ENCODE data around the gene AMIGO2.
"Not testable (repeated sequence)": the region's sequence is repeated elsewhere in the genome, so short reads cannot be mapped to it uniquely, and the experiment has no call there.

Gene AMIGO2

GRCh38 chr12:47075192-47076084, 4.3 kb downstream of the AMIGO2 start:
- DNase-seq (ENCODE audit: extremely low read depth in 1 of 2, low read depth in 1 of 2) = no peak

- DNase-seq (ENCODE audit: extremely low read depth in 1 of 2, low read depth in 1 of 2) = no peak
Measured at GRCh38 chr12:47074757-47075156, 5.0 kb downstream of the AMIGO2 start.

- DNase-seq (ENCODE audit: extremely low read depth in 1 of 2, low read depth in 1 of 2) = no peak
Measured at GRCh38 chr12:47073951-47074350, 5.8 kb downstream of the AMIGO2 start.

- DNase-seq (ENCODE audit: extremely low read depth in 1 of 2, low read depth in 1 of 2) = no peak
Measured at GRCh38 chr12:47071241-47071852, 8.4 kb downstream of the AMIGO2 start.

- no peak for DNase-seq (ENCODE audit: extremely low read depth in 1 of 2, low read depth in 1 of 2)
Measured at GRCh38 chr12:47070310-47070709, 9.4 kb downstream of the AMIGO2 start.

- DNase-seq (ENCODE audit: extremely low read depth in 1 of 2, low read depth in 1 of 2) = no peak
Measured at GRCh38 chr12:47068539-47068938, 11.2 kb downstream of the AMIGO2 start.

GRCh38 chr12:47067771-47068431, 11.9 kb downstream of the AMIGO2 start:
- DNase-seq (ENCODE audit: extremely low read depth in 1 of 2, low read depth in 1 of 2) = no peak

GRCh38 chr12:47067176-47067575, 12.6 kb downstream of the AMIGO2 start:
- peak in 1 of 2 donors; percentile 60 for DNase-seq (ENCODE audit: extremely low read depth in 1 of 2, low read depth in 1 of 2)

GRCh38 chr12:47066278-47067025, 13.3 kb downstream of the AMIGO2 start:
- DNase-seq (ENCODE audit: extremely low read depth in 1 of 2, low read depth in 1 of 2) = peak in 1 of 2 donors; percentile 13

- DNase-seq (ENCODE audit: extremely low read depth in 1 of 2, low read depth in 1 of 2) = no peak
Measured at GRCh38 chr12:47065546-47065945, 14.2 kb downstream of the AMIGO2 start.

GRCh38 chr12:47058640-47059039, 21.1 kb downstream of the AMIGO2 start:
- DNase-seq (ENCODE audit: extremely low read depth in 1 of 2, low read depth in 1 of 2) = not testable (repeated sequence)

GRCh38 chr12:47056944-47057343, 22.8 kb downstream of the AMIGO2 start:
- DNase-seq (ENCODE audit: extremely low read depth in 1 of 2, low read depth in 1 of 2) = not testable (repeated sequence)

- DNase-seq (ENCODE audit: extremely low read depth in 1 of 2, low read depth in 1 of 2) = not testable (repeated sequence)
Measured at GRCh38 chr12:47055856-47056255, 23.9 kb downstream of the AMIGO2 start.

- DNase-seq (ENCODE audit: extremely low read depth in 1 of 2, low read depth in 1 of 2) = no peak
Measured at GRCh38 chr12:47054659-47055058, 25.1 kb downstream of the AMIGO2 start.

- DNase-seq (ENCODE audit: extremely low read depth in 1 of 2, low read depth in 1 of 2) = no peak
Measured at GRCh38 chr12:47053961-47054360, 25.8 kb downstream of the AMIGO2 start.

GRCh38 chr12:47052274-47052673, 27.5 kb downstream of the AMIGO2 start:
- no peak for DNase-seq (ENCODE audit: extremely low read depth in 1 of 2, low read depth in 1 of 2)

GRCh38 chr12:47051291-47051690, 28.5 kb downstream of the AMIGO2 start:
- not testable (repeated sequence) for DNase-seq (ENCODE audit: extremely low read depth in 1 of 2, low read depth in 1 of 2)

- no peak for DNase-seq (ENCODE audit: extremely low read depth in 1 of 2, low read depth in 1 of 2)
Measured at GRCh38 chr12:47048541-47048940, 31.2 kb downstream of the AMIGO2 start.

- no peak for DNase-seq (ENCODE audit: extremely low read depth in 1 of 2, low read depth in 1 of 2)
Measured at GRCh38 chr12:47041327-47041726, 38.4 kb downstream of the AMIGO2 start.

GRCh38 chr12:47039756-47040155, 40.0 kb downstream of the AMIGO2 start:
- DNase-seq (ENCODE audit: extremely low read depth in 1 of 2, low read depth in 1 of 2) = no peak

- DNase-seq (ENCODE audit: extremely low read depth in 1 of 2, low read depth in 1 of 2) = no peak
Measured at GRCh38 chr12:47039079-47039478, 40.7 kb downstream of the AMIGO2 start.
